Liver (tissue), 3 donors: ENCODE measurements around the gene C19orf47.

Experiments used
- ATF3 ChIP-seq: IDR thresholded peaks from 2 replicates; pipeline ENCODE4 v1.6.1; 2016; ENCODE audit warnings: antibody characterized with exemption
- CTCF ChIP-seq: fragments of 150-350 bp; IDR thresholded peaks from 2 replicates; pipeline ENCODE4 v1.5.1; 2017; ENCODE audit warnings: improper control_type of control experiment, low read depth, low read length; ENCODE audit not compliant: missing input control
- EGR1 ChIP-seq, 2 donors: IDR thresholded peaks; 2 replicates each; pipeline ENCODE4 v1.6.1; 2016 to 2018; ENCODE audit warnings: antibody characterized with exemption in 2 of 2, low read depth in 2 of 2
- GABPA ChIP-seq, 2 donors: IDR thresholded peaks in 1 of 2; conservative IDR thresholded peaks in 1 of 2; 2 replicates each; pipeline ENCODE4 v1.6.1; 2016; ENCODE audit warnings: antibody characterized with exemption in 2 of 2, mild to moderate bottlenecking in 1 of 2, moderate library complexity in 1 of 2
- HNF4G ChIP-seq: IDR thresholded peaks from 2 replicates; pipeline ENCODE4 v1.6.1; 2016; ENCODE audit warnings: antibody characterized with exemption
- REST ChIP-seq: IDR thresholded peaks from 2 replicates; pipeline ENCODE4 v1.6.1; 2016; ENCODE audit warnings: antibody characterized with exemption, mild to moderate bottlenecking
- RXRA ChIP-seq, 2 donors: IDR thresholded peaks; 2 replicates each; pipeline ENCODE4 v1.6.1; 2017 to 2018; ENCODE audit warnings: antibody characterized with exemption in 2 of 2, mild to moderate bottlenecking in 1 of 2
- donor health status: healthy.
- donor health status: healthy.

GRCh38 chr19:40337107-40337506 is 11.1 kb downstream of the C19orf47 start:
- no peak for TF ChIP-seq CTCF
- TF ChIP-seq GABPA (IDR thresholded peaks at IDR 0.05 in 1 of 2, conservative IDR thresholded peaks at IDR 0.05 in 1 of 2): no peak
- no peak for TF ChIP-seq HNF4G
- TF ChIP-seq RXRA (IDR thresholded peaks at IDR 0.05): no peak
- no peak for TF ChIP-seq ATF3
- TF ChIP-seq EGR1 (IDR thresholded peaks at IDR 0.05; ENCODE audit: low read depth in 2 of 2): no peak
- no peak for TF ChIP-seq REST
